T-helper 2 cell treated with Interferon-gamma antibody and Interleukin-4, amounts not matched to agents 5 μg/mL and 100 μg/mL, for 36 hours (primary cell): ENCODE results near the gene MYH4.

Experiments used
- DNase-seq: peaks from one replicate; pipeline ENCODE4 v3.0.0; 2021; ENCODE audit warnings: low spot score
- H3K27ac Mint-ChIP-seq: one replicate; pipeline ENCODE4 v1.8.0; 2021; ENCODE audit warnings: mild to moderate bottlenecking, mixed read lengths
- H3K27me3 Mint-ChIP-seq: one replicate; pipeline ENCODE4 v1.8.0; 2021; ENCODE audit warnings: low read depth, mixed read lengths
- H3K36me3 Mint-ChIP-seq: one replicate; pipeline ENCODE4 v1.8.0; 2021; ENCODE audit warnings: low read depth, mixed read lengths
- H3K4me1 Mint-ChIP-seq: one replicate; pipeline ENCODE4 v1.8.0; 2021; ENCODE audit warnings: low read depth, mixed read lengths
- H3K4me3 Mint-ChIP-seq: one replicate; pipeline ENCODE4 v1.8.0; 2022; ENCODE audit warnings: mild to moderate bottlenecking, moderate library complexity, mixed read lengths
- H3K9me3 Mint-ChIP-seq: one replicate; pipeline ENCODE4 v1.8.0; 2021; ENCODE audit warnings: mixed read lengths

Gene MYH4

DNA sequence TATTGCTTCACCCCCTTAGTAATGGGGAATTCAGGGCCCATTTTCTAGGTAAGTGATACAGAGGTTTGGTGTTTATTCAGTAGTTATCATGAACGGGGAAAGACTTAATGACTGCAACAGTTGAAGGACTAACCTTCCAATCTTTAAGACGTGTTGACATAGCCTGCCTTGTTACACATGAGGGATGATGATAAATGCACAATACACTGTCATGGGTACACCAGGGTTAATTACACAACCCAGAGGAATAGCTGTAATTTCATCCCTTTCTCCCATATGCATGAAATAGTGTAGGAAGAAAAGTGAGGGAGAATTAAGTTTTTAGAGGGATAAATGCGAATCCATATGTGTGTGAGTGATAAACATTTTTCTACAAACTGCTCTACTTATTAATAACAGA is 10.7 kb downstream of the MYH4 start:
- H3K27me3 Mint-ChIP-seq = no peaks in the 10 kb centered on the region
- no peaks in the 10 kb centered on the region for H3K36me3 Mint-ChIP-seq
- no peak overlapping the region for H3K4me3 Mint-ChIP-seq

DNA sequence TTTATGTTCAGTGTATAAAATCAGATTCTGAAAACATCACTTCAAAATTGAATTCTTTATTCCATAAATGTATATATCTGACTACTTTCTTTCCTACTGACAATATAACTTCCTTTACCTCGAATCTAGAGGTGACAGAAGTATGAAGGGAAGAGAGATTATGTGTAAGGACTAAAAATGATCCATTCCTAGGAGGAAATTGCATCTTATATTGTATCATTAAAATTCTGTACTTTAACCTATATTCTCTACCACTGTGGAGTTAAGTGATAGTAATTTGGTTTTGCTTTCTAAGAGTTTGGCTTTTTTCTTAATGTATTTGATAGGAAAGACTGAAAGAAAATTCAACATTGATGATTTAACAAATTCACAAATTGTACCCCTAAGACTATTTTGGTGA is 11.4 kb downstream of the MYH4 start:
- Mint-ChIP-seq H3K27ac (no peak overlapping the region), H3K9me3 (no peaks in the 10 kb centered on the region), H3K36me3 (no peaks in the 10 kb centered on the region), H3K4me1 (no peaks in the 10 kb centered on the region), H3K4me3 (no peak overlapping the region), H3K27me3 (no peaks in the 10 kb centered on the region)
- DNase-seq = no peak

More for the DNA sequence above, 10.7 kb downstream of the MYH4 start:
- DNase-seq = no peak
- Mint-ChIP-seq H3K4me1 (no peaks in the 10 kb centered on the region), H3K27ac (no peak overlapping the region), H3K9me3 (no peaks in the 10 kb centered on the region)

DNA sequence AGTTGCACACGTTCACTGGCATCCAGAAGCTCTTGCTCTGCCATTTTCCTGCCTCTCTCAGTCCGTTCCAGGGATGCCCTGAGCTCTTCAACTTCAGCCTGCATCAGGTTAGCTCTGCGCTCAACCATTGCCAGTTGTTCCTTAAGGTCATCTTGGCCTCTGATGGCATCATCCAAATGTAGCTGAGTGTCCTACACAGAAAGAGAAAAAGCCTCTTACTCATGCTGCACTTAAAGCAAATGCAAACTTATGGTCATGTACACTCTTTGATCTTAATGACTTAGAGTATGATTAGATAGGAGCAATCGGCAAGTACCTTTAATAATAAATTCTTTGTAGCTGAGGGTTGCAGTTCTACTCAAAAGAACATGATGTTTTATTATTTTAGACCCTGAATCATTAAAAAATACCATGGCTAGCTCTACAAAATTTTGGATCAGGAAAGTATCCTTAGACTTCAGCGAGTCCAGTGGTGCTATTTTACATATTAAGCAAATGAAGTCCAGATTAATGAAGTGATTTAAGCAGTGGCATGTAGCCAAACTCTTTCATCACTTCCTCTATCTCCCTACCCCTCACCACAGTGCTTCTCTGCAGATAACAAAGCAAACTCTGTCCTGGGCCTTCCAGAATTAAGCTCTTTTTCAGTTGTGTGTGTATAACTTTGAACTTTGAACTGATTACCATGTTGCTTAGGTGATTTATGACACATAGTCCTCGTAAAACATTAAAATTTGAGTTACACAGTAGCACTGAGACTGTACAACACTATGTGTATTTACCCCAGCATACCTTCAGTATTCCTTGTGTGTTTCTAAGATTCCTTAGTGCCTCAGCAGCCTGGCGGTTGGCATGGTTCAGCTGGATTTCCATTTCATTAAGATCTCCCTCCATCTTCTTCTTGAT is 22.1 kb downstream of the MYH4 start:
- Mint-ChIP-seq H3K36me3 (no peaks in the 10 kb centered on the region), H3K4me3 (no peak overlapping the region), H3K27ac (no peak overlapping the region), H3K4me1 (no peaks in the 10 kb centered on the region), H3K27me3 (no peaks in the 10 kb centered on the region), H3K9me3 (no peaks in the 10 kb centered on the region)
- no peak for DNase-seq

DNA sequence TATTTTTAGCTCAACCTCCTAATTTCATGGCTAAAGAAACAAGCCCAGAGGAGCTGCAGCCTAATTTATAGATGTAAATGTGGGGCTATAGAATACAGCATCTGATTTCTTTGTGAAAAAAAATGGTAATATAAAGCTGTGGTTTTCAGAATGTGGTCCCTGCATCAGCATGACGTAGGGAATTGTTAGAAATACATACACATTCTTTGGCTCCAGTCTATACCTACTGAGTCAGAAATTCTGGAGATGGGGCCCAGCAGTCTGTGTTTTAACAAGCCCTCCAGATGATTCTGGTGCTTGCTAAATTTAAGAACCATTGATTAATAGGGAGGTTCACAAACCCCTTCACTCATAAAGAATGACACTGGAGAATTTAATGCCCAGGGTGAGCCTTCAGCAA is 29.5 kb downstream of the MYH4 start:
- no peaks in the 10 kb centered on the region for H3K36me3 Mint-ChIP-seq
- H3K9me3 Mint-ChIP-seq = no peaks in the 10 kb centered on the region
- no peaks in the 10 kb centered on the region for H3K4me1 Mint-ChIP-seq
- no peak overlapping the region for H3K4me3 Mint-ChIP-seq
- H3K27me3 Mint-ChIP-seq = no peaks in the 10 kb centered on the region
- no peak for DNase-seq
- H3K27ac Mint-ChIP-seq = no peak overlapping the region

DNA sequence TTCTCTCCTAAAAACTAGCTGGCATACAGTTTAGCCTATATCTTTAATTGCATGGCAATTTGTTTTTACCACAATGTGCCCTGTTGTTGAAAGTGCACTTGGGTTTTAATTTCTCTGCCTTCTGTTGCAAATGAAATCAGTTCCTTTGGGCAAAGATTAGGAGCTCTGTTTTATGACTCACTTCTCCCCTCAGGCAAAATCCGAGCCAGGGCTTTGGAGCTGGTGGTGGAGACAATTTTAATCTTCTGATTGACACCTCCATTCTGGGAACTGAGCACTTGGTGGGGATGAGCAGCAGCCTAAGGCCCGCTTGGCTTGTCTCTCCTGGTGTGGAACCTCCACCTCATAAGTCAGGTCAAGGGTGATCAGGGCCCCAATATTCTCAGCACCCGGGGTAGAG is 34.3 kb downstream of the MYH4 start:
- Mint-ChIP-seq H3K27ac (no peak overlapping the region), H3K27me3 (no peaks in the 10 kb centered on the region), H3K4me1 (no peaks in the 10 kb centered on the region), H3K36me3 (no peaks in the 10 kb centered on the region), H3K9me3 (no peaks in the 10 kb centered on the region), H3K4me3 (no peak overlapping the region)
- DNase-seq = no peak

DNA sequence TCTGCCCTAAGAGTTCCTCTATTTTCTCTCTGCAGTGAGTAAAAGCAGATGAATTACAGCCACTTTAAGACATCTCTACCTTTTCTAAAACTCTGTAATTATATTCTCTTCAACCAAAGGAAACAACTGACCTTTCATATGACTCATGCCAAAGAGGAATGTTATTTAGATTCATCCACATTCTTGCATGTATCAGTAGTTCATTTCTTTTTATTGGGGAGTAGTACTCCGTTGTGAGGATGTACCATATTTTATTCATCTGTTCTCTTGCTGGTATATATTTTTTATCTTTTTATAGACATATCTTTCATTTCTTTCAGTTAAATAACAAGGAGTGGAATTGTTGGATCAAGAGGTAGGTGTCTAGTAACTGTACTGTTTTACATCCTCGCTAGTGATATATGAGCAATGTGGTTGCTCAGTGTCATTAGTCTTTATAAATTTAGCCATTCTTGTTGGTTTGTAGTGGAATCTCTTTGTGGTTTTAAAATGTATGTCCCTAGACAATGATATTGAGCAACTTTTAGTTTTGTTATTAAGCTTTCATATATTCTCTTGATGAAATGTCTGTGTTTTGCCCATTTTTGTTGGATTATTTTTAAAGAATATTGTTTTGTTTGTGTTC is 39.8 kb downstream of the MYH4 start:
- H3K27ac Mint-ChIP-seq = no peak overlapping the region
- no peak for DNase-seq
- H3K27me3 Mint-ChIP-seq = no peaks in the 10 kb centered on the region
- no peaks in the 10 kb centered on the region for H3K36me3 Mint-ChIP-seq
- H3K4me3 Mint-ChIP-seq = no peak overlapping the region
- H3K9me3 Mint-ChIP-seq = no peaks in the 10 kb centered on the region
- H3K4me1 Mint-ChIP-seq = no peaks in the 10 kb centered on the region

DNA sequence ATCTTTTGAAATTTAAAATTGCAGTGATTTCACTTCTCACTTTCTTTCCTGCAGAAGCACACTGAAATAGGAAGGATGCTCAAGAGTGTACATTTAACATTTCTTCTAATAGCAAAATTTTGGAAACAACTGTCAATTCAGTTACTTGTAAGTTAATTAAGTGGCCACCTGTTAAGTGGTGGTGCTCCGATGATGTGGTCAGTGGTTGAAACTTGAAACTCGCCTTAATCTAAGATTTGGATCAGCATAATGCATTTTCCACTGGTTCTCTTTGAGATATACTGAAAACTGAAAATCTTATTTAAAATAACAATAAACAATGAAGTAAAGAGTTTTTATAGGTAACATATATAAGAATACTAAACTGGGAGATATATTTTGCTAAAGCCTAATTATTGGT is 40.6 kb downstream of the MYH4 start:
- Mint-ChIP-seq H3K9me3 (no peaks in the 10 kb centered on the region), H3K4me1 (no peaks in the 10 kb centered on the region), H3K27me3 (no peaks in the 10 kb centered on the region), H3K36me3 (no peaks in the 10 kb centered on the region), H3K4me3 (no peak overlapping the region), H3K27ac (no peak overlapping the region)
- DNase-seq = no peak

DNA sequence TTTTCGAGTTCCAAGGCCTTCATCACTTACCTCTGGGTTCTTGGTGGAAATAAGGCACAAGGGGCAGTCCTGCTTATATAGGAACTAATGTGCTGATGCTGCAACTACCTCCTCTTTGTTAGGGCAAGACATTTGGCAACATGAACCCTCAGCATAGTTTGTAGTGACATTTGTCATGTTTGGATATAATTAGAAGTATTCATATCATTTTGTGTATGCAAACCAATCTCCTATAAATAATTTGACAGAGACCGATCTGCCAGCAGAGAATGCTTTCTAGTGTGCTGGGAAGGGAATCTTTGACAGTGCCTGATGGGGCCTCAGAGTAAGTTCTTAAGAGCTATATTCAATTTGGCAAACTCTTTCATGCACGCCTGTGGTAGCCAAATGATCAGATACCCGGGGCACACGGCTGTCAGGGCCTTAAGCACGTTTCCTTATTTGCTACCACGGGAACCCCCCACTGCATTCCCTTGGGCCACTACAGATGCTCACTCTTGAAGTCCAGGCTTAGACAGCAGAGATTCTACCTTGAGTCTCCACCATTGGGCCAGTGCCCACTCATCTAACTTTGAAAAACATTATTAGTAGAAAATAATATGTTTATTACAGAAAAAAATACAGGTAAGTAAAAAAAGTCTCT is 47.3 kb downstream of the MYH4 start, which contains the start of gene MYH8:
Gene MYH8, minus strand, starts transcription at position 51 of the 643 bp plus-strand sequence. CDS start 1,723 bp downstream, outside the sequence.
- Mint-ChIP-seq H3K27me3 (peaks cover 2% of the 10 kb centered on the region), H3K36me3 (no peaks in the 10 kb centered on the region), H3K4me3 (no peak within 1 kb of the TSS), H3K27ac (no peak within 1 kb of the TSS), H3K4me1 (no peaks in the 10 kb centered on the region), H3K9me3 (no peaks in the 10 kb centered on the region)
- no peak for DNase-seq

DNA sequence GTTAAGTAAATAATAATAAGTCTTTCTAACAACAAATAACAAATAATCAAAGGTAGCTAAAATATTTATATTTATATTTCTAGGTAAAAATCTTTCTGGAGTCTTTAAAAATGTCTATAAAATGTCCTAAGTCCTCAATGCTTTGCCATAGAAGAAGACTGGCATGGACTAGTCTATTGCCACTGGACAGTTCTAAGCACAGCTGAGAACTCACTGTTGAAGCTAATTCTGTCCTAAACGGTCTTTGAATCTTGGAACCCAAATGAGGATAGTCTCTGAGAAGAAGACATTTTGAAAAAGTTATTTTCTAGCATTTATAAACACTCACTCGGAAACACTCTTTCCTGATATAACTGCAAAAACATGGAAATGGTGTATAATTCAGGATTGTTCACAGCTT is 48.1 kb downstream of the MYH4 start:
- H3K27ac Mint-ChIP-seq = no peak overlapping the region
- DNase-seq = no peak
- no peaks in the 10 kb centered on the region for H3K36me3 Mint-ChIP-seq
- no peaks in the 10 kb centered on the region for H3K4me1 Mint-ChIP-seq
- no peak overlapping the region for H3K4me3 Mint-ChIP-seq
- peaks cover 2% of the 10 kb centered on the region for H3K27me3 Mint-ChIP-seq
- H3K9me3 Mint-ChIP-seq = no peaks in the 10 kb centered on the region

DNA sequence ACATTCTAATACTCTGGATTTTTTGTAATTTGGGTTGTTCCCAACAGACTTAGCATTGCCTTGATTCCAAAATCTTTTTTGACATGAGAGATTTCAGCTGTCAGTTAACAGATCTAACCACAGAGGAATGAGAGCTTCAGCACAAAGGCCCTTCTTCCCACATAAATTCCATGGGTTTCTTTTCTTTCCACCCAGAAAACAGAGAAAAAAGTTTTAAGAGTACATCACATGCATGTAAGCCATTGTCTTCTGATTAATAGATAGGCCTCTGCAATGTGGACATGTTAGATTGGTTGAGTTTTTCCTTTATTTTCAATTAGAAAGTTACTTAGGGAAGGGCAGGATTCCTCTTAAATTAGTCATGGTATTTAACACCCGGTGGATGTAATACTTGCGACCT is 48.5 kb downstream of the MYH4 start:
- Mint-ChIP-seq H3K4me1 (no peaks in the 10 kb centered on the region), H3K36me3 (no peaks in the 10 kb centered on the region), H3K27me3 (peaks cover 2% of the 10 kb centered on the region), H3K9me3 (no peaks in the 10 kb centered on the region), H3K4me3 (no peak overlapping the region), H3K27ac (no peak overlapping the region)
- DNase-seq = no peak

DNA sequence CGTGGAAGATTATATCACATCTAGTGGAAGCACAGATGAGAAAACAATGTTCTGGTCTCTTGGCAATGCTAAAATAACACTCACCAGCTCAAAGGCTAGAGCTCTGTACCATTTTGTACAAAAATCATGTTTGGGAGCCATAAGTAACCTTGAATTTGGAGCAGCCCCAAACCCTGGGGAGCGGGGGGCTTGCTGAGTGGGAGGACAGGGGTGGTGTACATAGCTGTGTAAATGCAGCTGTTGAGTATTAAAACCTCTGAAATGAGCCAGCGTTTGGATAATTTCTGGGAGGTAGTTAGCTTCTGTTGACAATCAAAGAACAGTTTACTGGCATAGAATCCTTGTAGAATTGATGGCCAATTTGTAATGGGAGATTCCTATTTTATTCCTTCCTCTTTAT is 51.9 kb downstream of the MYH4 start:
- Mint-ChIP-seq H3K27me3 (peaks cover 2% of the 10 kb centered on the region), H3K36me3 (no peaks in the 10 kb centered on the region), H3K4me3 (no peak overlapping the region), H3K9me3 (no peaks in the 10 kb centered on the region), H3K27ac (no peak overlapping the region), H3K4me1 (no peaks in the 10 kb centered on the region)
- no peak for DNase-seq

DNA sequence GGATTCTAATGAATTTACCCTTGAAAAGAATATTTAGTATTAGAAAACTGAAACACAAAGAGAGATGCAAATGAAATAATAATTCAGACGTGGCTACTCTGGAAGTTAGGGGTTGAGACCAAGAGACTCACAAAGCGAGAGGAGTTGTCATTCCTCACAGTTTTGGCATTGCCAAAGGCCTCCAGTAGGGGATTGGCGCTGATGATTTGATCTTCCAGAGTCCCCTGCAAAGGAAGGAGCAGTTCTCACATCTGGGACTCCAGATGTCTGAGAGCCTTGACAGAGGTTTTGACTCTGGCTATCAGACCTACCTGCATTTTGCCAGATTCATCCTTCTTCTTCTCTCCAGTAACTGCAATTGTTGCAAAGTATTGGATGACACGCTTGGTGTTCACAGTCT is 54.2 kb downstream of the MYH4 start:
- H3K9me3 Mint-ChIP-seq = no peaks in the 10 kb centered on the region
- H3K4me1 Mint-ChIP-seq = no peaks in the 10 kb centered on the region
- DNase-seq = no peak
- no peaks in the 10 kb centered on the region for H3K36me3 Mint-ChIP-seq
- no peak overlapping the region for H3K27ac Mint-ChIP-seq
- peaks cover 2% of the 10 kb centered on the region for H3K27me3 Mint-ChIP-seq
- H3K4me3 Mint-ChIP-seq = no peak overlapping the region

DNA sequence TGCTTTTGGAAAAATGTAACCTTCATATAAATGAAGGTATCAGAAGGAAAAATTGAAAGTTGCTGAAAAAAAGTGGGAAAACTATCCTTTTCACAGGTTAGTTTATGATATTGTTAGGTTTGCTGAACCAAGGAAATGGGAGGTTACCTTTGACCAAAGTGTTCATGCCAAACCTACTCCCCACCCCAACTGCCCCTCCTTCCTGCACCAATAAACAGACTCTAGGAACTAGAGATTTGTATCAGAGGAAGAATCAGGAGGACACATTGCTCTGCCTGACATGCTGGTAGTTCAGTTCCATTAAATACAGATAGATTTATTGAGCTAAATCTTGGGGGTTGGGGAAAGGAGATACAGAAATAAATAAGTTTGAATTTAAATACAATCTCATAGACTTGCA is 65.8 kb downstream of the MYH4 start:
- no peaks in the 10 kb centered on the region for H3K4me1 Mint-ChIP-seq
- H3K27ac Mint-ChIP-seq = no peak overlapping the region
- no peak overlapping the region for H3K4me3 Mint-ChIP-seq
- H3K27me3 Mint-ChIP-seq = no peaks in the 10 kb centered on the region
- no peaks in the 10 kb centered on the region for H3K36me3 Mint-ChIP-seq
- H3K9me3 Mint-ChIP-seq = no peaks in the 10 kb centered on the region
- DNase-seq = no peak

DNA sequence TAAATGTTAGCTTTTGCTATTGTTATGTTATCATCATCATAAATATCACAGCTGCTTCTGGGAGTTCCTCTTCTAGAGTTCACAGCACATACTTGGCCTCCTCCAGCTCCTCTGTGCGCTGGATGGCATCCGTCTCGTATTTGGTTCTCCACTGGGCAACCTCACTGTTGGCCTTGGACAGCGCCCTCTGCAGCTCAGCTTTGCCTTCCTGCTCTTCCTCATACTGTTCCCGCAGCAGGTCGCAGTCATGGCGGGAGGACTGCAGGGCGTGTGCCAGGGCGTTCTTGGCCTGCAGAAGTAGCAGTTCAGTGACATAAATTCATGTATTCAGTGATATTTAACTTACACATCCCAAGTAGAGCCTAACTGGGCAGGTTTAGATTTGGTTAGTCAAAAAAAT is 71.0 kb downstream of the MYH4 start:
- Mint-ChIP-seq H3K9me3 (no peaks in the 10 kb centered on the region), H3K4me1 (no peaks in the 10 kb centered on the region), H3K27ac (no peak overlapping the region), H3K36me3 (no peaks in the 10 kb centered on the region), H3K4me3 (no peak overlapping the region), H3K27me3 (no peaks in the 10 kb centered on the region)
- DNase-seq = no peak
